GM19238 (cell line): Measurements from ENCODE around the gene SYK.

Source experiments
- DNase-seq: peaks from one replicate; pipeline ENCODE4 v3.0.0; 2011; ENCODE audit warnings: low spot score; ENCODE audit not compliant: insufficient read length

Gene SYK

GRCh38 chr9:90941661-90942060 is 140.0 kb downstream of the SYK start:
- no peak for DNase-seq

- no peak for DNase-seq
Measured at GRCh38 chr9:90942555-90942954, 140.9 kb downstream of the SYK start.

GRCh38 chr9:90943341-90943740 is 141.7 kb downstream of the SYK start:
- no peak for DNase-seq

- no peak for DNase-seq
Measured at GRCh38 chr9:90945336-90945735, 143.7 kb downstream of the SYK start.

GRCh38 chr9:90946982-90947381 is 145.4 kb downstream of the SYK start:
- no peak for DNase-seq
